T-helper 1 cell (primary cell): Measurements from ENCODE around the gene TUBA4B.

Experiments
- DNase-seq, 5 donors: peaks; one replicate each; pipeline ENCODE4 v3.0.0-alpha.2; 2012 to 2020
- total RNA-seq, 4 donors: gene quantifications; one replicate each; lab custom pipeline; 2026; lab: John Stamatoyannopoulos, UW

TUBA4B gene
- total RNA-seq = 0 to 0.12 (median 0.04) reads per million in 4 donors

GRCh38 chr2:219252900-219253752 is at the start of gene TUBA4B:
TUBA4B (plus strand) TSS chr2:219253243; CDS start chr2:219253408, 165 bp downstream.
- DNase-seq = peak in 4 of 5 donors; percentile 31 to 82 (median 32)

GRCh38 chr2:219204425-219205164 is 48.4 kb upstream of the TUBA4B start:
- DNase-seq = no peak

GRCh38 chr2:219205165-219205538 is 47.9 kb upstream of the TUBA4B start:
- DNase-seq = no peak

- DNase-seq = no peak
Observed at GRCh38 chr2:219205981-219206327, 47.1 kb upstream of the TUBA4B start.

GRCh38 chr2:219206328-219207133 is 46.5 kb upstream of the TUBA4B start, which contains the start of gene ZFAND2B:
ZFAND2B (plus strand) TSS chr2:219206782; CDS start chr2:219206988, 206 bp downstream.
- DNase-seq = peak; percentile 90 to 97 (median 93)

GRCh38 chr2:219207134-219207883 is 45.7 kb upstream of the TUBA4B start:
- no peak for DNase-seq

- no peak for DNase-seq
Observed at GRCh38 chr2:219207884-219208740, 44.9 kb upstream of the TUBA4B start.

GRCh38 chr2:219209236-219210195 is 43.5 kb upstream of the TUBA4B start:
- DNase-seq = no peak

- no peak for DNase-seq
Observed at GRCh38 chr2:219210196-219210885, 42.7 kb upstream of the TUBA4B start.

- no peak for DNase-seq
Observed at GRCh38 chr2:219210886-219211362, 42.1 kb upstream of the TUBA4B start.

- no peak for DNase-seq
Observed at GRCh38 chr2:219213026-219213415, 40.0 kb upstream of the TUBA4B start.

GRCh38 chr2:219213486-219214071 is 39.5 kb upstream of the TUBA4B start:
- DNase-seq = no peak

- no peak for DNase-seq
Observed at GRCh38 chr2:219214141-219214540, 38.9 kb upstream of the TUBA4B start.

- no peak for DNase-seq
Observed at GRCh38 chr2:219214786-219215185, 38.3 kb upstream of the TUBA4B start.

- no peak for DNase-seq
Observed at GRCh38 chr2:219215871-219216534, 37.0 kb upstream of the TUBA4B start.

- no peak for DNase-seq
Observed at GRCh38 chr2:219216535-219216915, 36.5 kb upstream of the TUBA4B start.

GRCh38 chr2:219218217-219218731 is 34.8 kb upstream of the TUBA4B start:
- peak in 2 of 5 donors; percentile 19 to 26 for DNase-seq
